Suprapubic skin (tissue), 4 donors: ENCODE results near the gene PDZD7. TPM values are rescaled to one million over a fixed set of nuclear protein-coding genes. Genes with fewer than 3 reads are reported as not detected.

Source experiments
- DNase-seq, 2 donors: peaks; one replicate each; pipeline ENCODE4 v3.0.0-alpha.2; 2019; ENCODE audit warnings: low spot score in 2 of 2
- H3K27ac ChIP-seq: fragments of 200-600 bp; sonication (generic); one replicate; pipeline ENCODE4 v1.5.1; 2019
- H3K27me3 ChIP-seq: fragments of 200-600 bp; sonication (generic); one replicate; pipeline ENCODE4 v1.5.1; 2019
- H3K36me3 ChIP-seq: fragments of 200-600 bp; sonication (generic); one replicate; pipeline ENCODE4 v1.5.1; 2019
- H3K4me1 ChIP-seq: fragments of 200-600 bp; sonication (generic); one replicate; pipeline ENCODE4 v1.5.1; 2019
- H3K4me3 ChIP-seq: fragments of 200-600 bp; sonication (generic); one replicate; pipeline ENCODE4 v1.5.1; 2019; ENCODE audit warnings: mild to moderate bottlenecking
- H3K9me3 ChIP-seq: fragments of 200-600 bp; sonication (generic); one replicate; pipeline ENCODE4 v1.5.1; 2019
- CTCF ChIP-seq, 2 donors: fragments of 200-600 bp in 1 of 2; fragments of 450-650 bp in 1 of 2; sonication (generic) in 1 of 2; IDR thresholded peaks; one replicate each; pipeline ENCODE4 v1.5.1; 2016 to 2019; ENCODE audit warnings: antibody characterized with exemption in 2 of 2, mild to moderate bottlenecking in 1 of 2, moderate library complexity in 1 of 2
- EP300 ChIP-seq: sonication (generic); formaldehyde crosslinking; IDR thresholded peaks from one replicate; pipeline ENCODE4 v1.6.1; 2017; ENCODE audit warnings: antibody characterized with exemption
- POLR2A ChIP-seq, 2 donors: fragments of 450-650 bp; IDR thresholded peaks; one replicate each; pipeline ENCODE4 v1.6.1; 2017; ENCODE audit warnings: antibody characterized with exemption in 2 of 2, mild to moderate bottlenecking in 2 of 2, moderate library complexity in 2 of 2
- POLR2AphosphoS5 ChIP-seq, 3 donors: sonication (generic); formaldehyde crosslinking; IDR thresholded peaks; one replicate each; pipeline ENCODE4 v1.6.1; 2017; ENCODE audit warnings: antibody characterized with exemption in 3 of 3
- WGBS: methylation state at CpG from one replicate; pipeline ENCODE4 v1.1.5; 2018; 5-methylcytosine and 5-hydroxymethylcytosine counted together
- total RNA-seq, 4 donors: library from RNA; depleted of rRNA; stranded (reverse); fragments of >200 nt; gene quantifications; one replicate each; pipeline ENCODE4 v1.1.0, GENCODE V29; 2016

Gene PDZD7
- total RNA-seq, 4 donors from 2014 or later = 1.2 to 6.0 (median 1.8) TPM

GRCh38 chr10:101028446-101029337, 2.2 kb downstream of the PDZD7 start:
- 62% methylated on average over 7 of the region's 7 CpGs for WGBS
- no peaks in the 10 kb centered on the region for H3K36me3 ChIP-seq
- H3K27ac ChIP-seq = no peak overlapping the region
- peaks cover 29% of the 10 kb centered on the region for H3K4me1 ChIP-seq
- H3K9me3 ChIP-seq = no peaks in the 10 kb centered on the region
- TF ChIP-seq POLR2A (IDR thresholded peaks at IDR 0.05) (no peak), POLR2AphosphoS5 (IDR thresholded peaks at IDR 0.05) (no peak), EP300 (no peak), CTCF (IDR thresholded peaks at IDR 0.05) (no peak)
- no peak for DNase-seq
- H3K4me3 ChIP-seq = no peak overlapping the region
- no peaks in the 10 kb centered on the region for H3K27me3 ChIP-seq

DNA sequence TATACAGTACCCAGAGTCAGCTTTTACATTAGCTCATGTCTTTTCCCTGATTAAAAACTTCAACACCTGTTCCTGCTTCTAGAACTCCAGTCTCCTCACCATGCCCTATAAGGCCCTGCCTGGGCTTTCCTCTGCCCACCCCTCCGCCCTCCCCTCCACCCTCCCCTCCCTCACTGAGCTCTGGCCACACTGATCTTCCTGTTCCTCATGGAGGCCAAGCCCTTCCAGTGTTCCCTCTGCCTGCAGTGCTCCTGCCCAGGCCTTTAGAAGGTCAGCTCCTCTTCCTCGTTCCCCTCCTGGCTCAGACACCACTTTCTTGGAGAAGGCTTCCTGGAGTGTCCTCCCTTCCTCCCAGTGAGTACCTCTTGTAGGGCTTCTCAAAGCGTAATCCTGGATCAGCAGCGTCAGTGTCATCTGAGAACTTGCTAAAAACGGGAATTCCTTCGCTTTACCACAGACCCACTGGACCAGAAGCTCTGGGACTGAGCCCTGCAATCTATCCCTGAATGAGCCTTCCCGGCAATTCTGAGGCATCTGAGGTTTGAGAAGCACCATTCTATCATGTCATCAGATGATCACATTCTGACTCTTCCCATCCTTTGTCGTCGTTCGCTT, 3.7 kb downstream of the PDZD7 start:
- Histone ChIP-seq H3K9me3 (no peaks in the 10 kb centered on the region), H3K27ac (no peak overlapping the region), H3K27me3 (no peaks in the 10 kb centered on the region), H3K36me3 (no peaks in the 10 kb centered on the region), H3K4me3 (no peak overlapping the region), H3K4me1 (peaks cover 16% of the 10 kb centered on the region)
- TF ChIP-seq POLR2AphosphoS5 (IDR thresholded peaks at IDR 0.05) (no peak), POLR2A (IDR thresholded peaks at IDR 0.05) (no peak), CTCF (IDR thresholded peaks at IDR 0.05) (no peak), EP300 (no peak)
- DNase-seq = no peak
- 82% methylated on average over 10 of the region's 10 CpGs for WGBS

DNA sequence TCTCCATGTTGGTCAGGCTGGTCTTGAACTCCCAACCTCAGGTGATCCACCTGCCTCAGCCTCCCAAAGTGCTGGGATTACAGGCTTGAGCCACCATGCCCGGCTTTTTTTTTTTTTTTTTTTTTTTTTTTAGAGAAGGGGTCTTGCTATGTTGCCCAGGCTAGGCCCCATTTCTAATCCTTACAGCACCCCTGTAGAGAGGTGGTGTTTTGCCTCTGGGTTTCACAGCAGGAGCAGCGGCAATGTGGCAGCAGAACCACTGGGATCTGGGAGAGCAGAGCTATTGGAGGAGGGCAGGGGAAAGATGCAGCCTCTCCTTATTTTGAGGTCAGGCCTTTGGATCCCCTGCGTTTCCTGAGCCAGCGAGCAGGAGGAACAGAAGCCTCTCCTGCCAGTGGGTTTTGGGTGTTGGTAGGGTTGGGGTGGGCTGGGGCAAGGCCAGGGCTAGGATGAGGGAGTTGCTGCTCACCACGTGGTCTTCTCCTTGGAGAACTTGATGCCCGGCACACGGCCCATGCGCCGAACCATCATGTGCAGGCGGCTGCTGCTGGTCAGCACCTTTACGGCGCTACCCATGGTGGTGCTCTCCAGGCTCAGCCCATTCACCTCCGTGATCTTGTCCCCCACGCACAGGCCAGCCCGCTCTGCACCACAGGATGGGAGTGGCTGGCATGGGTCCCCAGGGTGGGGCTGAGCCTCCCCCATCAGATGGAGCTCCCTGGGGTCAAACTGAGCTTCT, 7.8 kb downstream of the PDZD7 start:
- Histone ChIP-seq H3K4me3 (no peak overlapping the region), H3K4me1 (peaks cover 9% of the 10 kb centered on the region), H3K27ac (no peak overlapping the region), H3K36me3 (no peaks in the 10 kb centered on the region), H3K9me3 (no peaks in the 10 kb centered on the region), H3K27me3 (peaks cover 4% of the 10 kb centered on the region)
- WGBS = 90% methylated on average over 10 of the region's 15 CpGs
- DNase-seq = no peak
- TF ChIP-seq POLR2A (IDR thresholded peaks at IDR 0.05) (no peak), POLR2AphosphoS5 (IDR thresholded peaks at IDR 0.05) (no peak), EP300 (no peak)

GRCh38 chr10:101021692-101022251, 9.2 kb downstream of the PDZD7 start:
- Histone ChIP-seq H3K4me3 (no peak overlapping the region), H3K36me3 (no peaks in the 10 kb centered on the region), H3K9me3 (no peaks in the 10 kb centered on the region), H3K4me1 (peaks cover 9% of the 10 kb centered on the region), H3K27ac (no peak overlapping the region), H3K27me3 (peaks cover 4% of the 10 kb centered on the region)
- TF ChIP-seq CTCF (IDR thresholded peaks at IDR 0.05) (no peak), POLR2A (IDR thresholded peaks at IDR 0.05) (no peak), EP300 (no peak), POLR2AphosphoS5 (IDR thresholded peaks at IDR 0.05) (no peak)
- 89% methylated on average over 9 of the region's 11 CpGs for WGBS
- no peak for DNase-seq

- Histone ChIP-seq H3K4me1 (peaks cover 9% of the 10 kb centered on the region), H3K27me3 (peaks cover 9% of the 10 kb centered on the region), H3K36me3 (no peaks in the 10 kb centered on the region), H3K4me3 (no peak overlapping the region), H3K27ac (no peak overlapping the region), H3K9me3 (no peaks in the 10 kb centered on the region)
- TF ChIP-seq EP300 (no peak), POLR2A (IDR thresholded peaks at IDR 0.05) (no peak), CTCF (IDR thresholded peaks at IDR 0.05) (no peak), POLR2AphosphoS5 (IDR thresholded peaks at IDR 0.05) (no peak)
- WGBS = 68% methylated on average over 4 of the region's 4 CpGs
- no peak for DNase-seq
Observed at GRCh38 chr10:101021239-101021638, 9.7 kb downstream of the PDZD7 start.
